GM21367 (cell line): ENCODE data around the gene WWOX.

Source experiments
- ATAC-seq: cut with Tn5 transposase; IDR thresholded peaks from one replicate; pipeline ENCODE4 v1.9.1; 2021; ENCODE audit not compliant: unreplicated experiment

WWOX gene

GRCh38 chr16:78553268-78554039, 454.0 kb downstream of the WWOX start:
- ATAC-seq, result no peak

- ATAC-seq, result no peak
Observed at GRCh38 chr16:78556421-78556820, 457.0 kb downstream of the WWOX start.

- no peak for ATAC-seq
Observed at GRCh38 chr16:78560997-78561396, 461.5 kb downstream of the WWOX start.

- ATAC-seq, result no peak
Observed at GRCh38 chr16:78562111-78562510, 462.7 kb downstream of the WWOX start.

- ATAC-seq, result no peak
Observed at GRCh38 chr16:78562650-78563049, 463.2 kb downstream of the WWOX start.

- ATAC-seq, result no peak
Observed at GRCh38 chr16:78563905-78564304, 464.5 kb downstream of the WWOX start.

GRCh38 chr16:78566397-78567073, 467.1 kb downstream of the WWOX start:
- ATAC-seq, result no peak

GRCh38 chr16:78570399-78571141, 471.1 kb downstream of the WWOX start:
- no peak for ATAC-seq

- no peak for ATAC-seq
Observed at GRCh38 chr16:78571434-78571833, 472.0 kb downstream of the WWOX start.

- no peak for ATAC-seq
Observed at GRCh38 chr16:78571898-78572358, 472.5 kb downstream of the WWOX start.

- no peak for ATAC-seq
Observed at GRCh38 chr16:78574571-78574970, 475.1 kb downstream of the WWOX start.

GRCh38 chr16:78576941-78577340, 477.5 kb downstream of the WWOX start:
- no peak for ATAC-seq

- ATAC-seq, result no peak
Observed at GRCh38 chr16:78577630-78578029, 478.2 kb downstream of the WWOX start.

GRCh38 chr16:78579020-78579419, 479.6 kb downstream of the WWOX start:
- ATAC-seq, result no peak

GRCh38 chr16:78583441-78583840, 484.0 kb downstream of the WWOX start:
- no peak for ATAC-seq

- ATAC-seq, result no peak
Observed at GRCh38 chr16:78584213-78584860, 484.9 kb downstream of the WWOX start.

- ATAC-seq, result no peak
Observed at GRCh38 chr16:78584991-78585390, 485.5 kb downstream of the WWOX start.

- ATAC-seq, result no peak
Observed at GRCh38 chr16:78589331-78589730, 489.9 kb downstream of the WWOX start.

- ATAC-seq, result no peak
Observed at GRCh38 chr16:78591682-78592103, 492.2 kb downstream of the WWOX start.

- ATAC-seq, result no peak
Observed at GRCh38 chr16:78592111-78592510, 492.7 kb downstream of the WWOX start.

GRCh38 chr16:78593352-78593751, 493.9 kb downstream of the WWOX start:
- no peak for ATAC-seq
